Coronary artery (tissue), 2 donors: ENCODE data around the gene TMEM106B.

Source experiments
- DNase-seq: peaks from one replicate; pipeline ENCODE4 v3.0.0-alpha.2; 2017; ENCODE audit warnings: low spot score
- H3K27ac ChIP-seq, 2 donors: fragments of 200-600 bp; sonication (generic); one replicate each; pipeline ENCODE4 v1.5.1; 2016 to 2019
- H3K4me3 ChIP-seq: fragments of 200-600 bp; sonication (generic); 2 replicates; pipeline ENCODE4 v1.5.1; 2016; ENCODE audit warnings: mild to moderate bottlenecking, moderate library complexity
- CTCF ChIP-seq: fragments of 200-600 bp; sonication (generic); IDR thresholded peaks from one replicate; pipeline ENCODE4 v1.5.1; 2019; ENCODE audit warnings: antibody characterized with exemption

Gene TMEM106B

GRCh38 chr7:12291870-12292269 is 80.8 kb downstream of the TMEM106B start:
- no peak for DNase-seq
- Histone ChIP-seq H3K27ac (no peak overlapping the region), H3K4me3 (no peak overlapping the region)
- no peak for TF ChIP-seq CTCF
